H1 (cell line): ENCODE data around the gene MEIS2. TPM values are rescaled to one million over a fixed set of nuclear protein-coding genes. Genes with fewer than 3 reads are reported as not detected.

Source experiments
- BACH1 ChIP-seq: IDR thresholded peaks from 2 replicates; pipeline ENCODE4 v1.6.1; 2012; ENCODE audit warnings: low read length, improper control_type of control experiment
- CHD7 ChIP-seq: fragments of 300-600 bp; sonication (generic); IDR thresholded peaks from 2 replicates; pipeline ENCODE4 v1.7.1; 2012; ENCODE audit warnings: low read length, moderate library complexity, mild to moderate bottlenecking, inconsistent platforms; ENCODE audit not compliant: insufficient replicate concordance
- E2F6 ChIP-seq: IDR thresholded peaks from 2 replicates; pipeline ENCODE4 v1.6.1; 2012; ENCODE audit warnings: inconsistent platforms
- HDAC2 ChIP-seq, 2 experiments: fragments of 300-600 bp in 1 of 2; sonication (generic) in 1 of 2; IDR thresholded peaks; 2 replicates each; pipeline ENCODE4 v1.6.1; 2011 to 2012; ENCODE audit warnings: low read depth in 2 of 2, low read length in 2 of 2, mild to moderate bottlenecking in 2 of 2, moderate library complexity in 2 of 2, borderline replicate concordance in 1 of 2, inconsistent platforms in 1 of 2
- POLR2A ChIP-seq, 2 experiments: IDR thresholded peaks; 1 replicate in 1 of 2; 2 replicates in 1 of 2; pipeline ENCODE4 v1.6.1; 2011; ENCODE audit warnings: low read depth in 2 of 2, low read length in 2 of 2, mild to moderate bottlenecking in 2 of 2; ENCODE audit errors: control extremely low read depth in 1 of 2
- POU5F1 ChIP-seq: IDR thresholded peaks from 2 replicates; pipeline ENCODE4 v1.6.1; 2011; ENCODE audit warnings: low read depth, mild to moderate bottlenecking, low read length, moderate library complexity
- polyA plus RNA-seq, 7 experiments: library from polyadenylated mRNA; depleted of rRNA in 3 of 7; stranded (reverse) in 5 of 7; unstranded in 2 of 7; fragments of >200 nt in 5 of 7; fragments of 200-250 nt in 2 of 7; gene quantifications; 1 replicate in 5 of 7; 2 replicates in 1 of 7; 4 replicates in 1 of 7; pipeline versions ENCODE4 v1.2.1 to v1.2.3, GENCODE V29; 2011 to 2013; ENCODE audit warnings: missing spikeins in 2 of 7, mixed read lengths in 2 of 7
- total RNA-seq: library from RNA; stranded (reverse); fragmentation: NEBNext Ultra II Directional; extraction: Animal tissue kit (Norgen Biotek cat#: 25700); gene quantifications from 2 replicates; pipeline ENCODE4 v1.2.1, GENCODE V29; 2021

The MEIS2 gene
- total and polyA plus RNA-seq, 2 of the 8 experiments (the other 6 are each of a cell fraction or from before 2014, with no cell fraction given): 0.22 to 1.2 TPM

- TF ChIP-seq CHD7 (no peak), HDAC2 (IDR thresholded peaks at IDR 0.05; ENCODE audit: borderline replicate concordance in 1 of 2, low read depth in 2 of 2, low read length in 2 of 2) (no peak), POU5F1 (no peak), BACH1 (no peak), POLR2A (IDR thresholded peaks at IDR 0.05; ENCODE audit: control extremely low read depth in 1 of 2, low read depth in 2 of 2, low read length in 2 of 2) (no peak), E2F6 (no peak)
Observed at GRCh38 chr15:36960179-36960946, 140.0 kb downstream of the MEIS2 start (continued).
